GM18520 (cell line): ENCODE data around the gene CDK12.

Experiments
- ATAC-seq: cut with Tn5 transposase; IDR thresholded peaks from one replicate; pipeline ENCODE4 v1.9.1; 2021; ENCODE audit not compliant: unreplicated experiment

The CDK12 gene

GRCh38 chr17:39579318-39580081, 118.2 kb downstream of the CDK12 start:
- ATAC-seq = no peak

- no peak for ATAC-seq
Measured at GRCh38 chr17:39580082-39580468, 118.8 kb downstream of the CDK12 start.

GRCh38 chr17:39581071-39581758, 119.9 kb downstream of the CDK12 start:
- ATAC-seq = no peak

GRCh38 chr17:39581759-39582085, 120.4 kb downstream of the CDK12 start:
- ATAC-seq = no peak

- no peak for ATAC-seq
Measured at GRCh38 chr17:39582658-39583057, 121.4 kb downstream of the CDK12 start.
